Natural killer cell (primary cell): ENCODE measurements around the gene CXCR3. TPM values are rescaled to one million over a fixed set of nuclear protein-coding genes. Genes with fewer than 3 reads are reported as not detected.
"Not testable (repeated sequence)": the region's sequence is repeated elsewhere in the genome, so short reads cannot be mapped to it uniquely, and the experiment has no call there.

Source experiments
- ATAC-seq, 3 donors: fragments of 150-1000 bp in 2 of 3; fragments of 200-7000 bp in 1 of 3; cut with Tn5 transposase; 1 replicate in 1 of 3; 2 replicates in 2 of 3; pipeline ENCODE4 v1.10.0; 2021; ENCODE audit warnings: mild to moderate bottlenecking in 2 of 3, moderate library complexity in 2 of 3
- DNase-seq, 2 donors: peaks; one replicate each; pipeline versions ENCODE4 v3.0.0 to v3.0.0-alpha.2; 2013 to 2021; ENCODE audit warnings: mixed read lengths in 1 of 2
- H3K27ac ChIP-seq: one replicate; pipeline ENCODE4 v1.5.1; 2013; ENCODE audit warnings: mild to moderate bottlenecking, low read length
- H3K27me3 ChIP-seq: one replicate; pipeline ENCODE4 v1.6.1; 2013; ENCODE audit warnings: low read length; ENCODE audit not compliant: control insufficient read depth, insufficient read depth
- H3K36me3 ChIP-seq: one replicate; pipeline ENCODE4 v1.6.1; 2013; ENCODE audit warnings: low read length; ENCODE audit not compliant: control insufficient read depth, insufficient read depth
- H3K4me1 ChIP-seq: one replicate; pipeline ENCODE4 v1.6.1; 2013; ENCODE audit warnings: low read length; ENCODE audit not compliant: control insufficient read depth, insufficient read depth
- H3K4me3 ChIP-seq: one replicate; pipeline ENCODE4 v1.5.1; 2013; ENCODE audit warnings: low read length
- H3K9me3 ChIP-seq: one replicate; pipeline ENCODE4 v1.6.1; 2013; ENCODE audit warnings: low read length; ENCODE audit not compliant: control insufficient read depth, insufficient read depth
- H3K27ac Mint-ChIP-seq, 2 donors: one replicate each; pipeline ENCODE4 v1.8.0; 2022; ENCODE audit warnings: mild to moderate bottlenecking in 2 of 2, mixed read lengths in 2 of 2, moderate library complexity in 1 of 2
- H3K27me3 Mint-ChIP-seq, 2 donors: one replicate each; pipeline ENCODE4 v1.8.0; 2022; ENCODE audit warnings: low read depth in 2 of 2, mixed read lengths in 2 of 2
- H3K36me3 Mint-ChIP-seq: one replicate; pipeline ENCODE4 v1.8.0; 2022; ENCODE audit warnings: mixed read lengths
- H3K4me1 Mint-ChIP-seq, 2 donors: one replicate each; pipeline ENCODE4 v1.8.0; 2022; ENCODE audit warnings: mixed read lengths in 2 of 2
- H3K4me3 Mint-ChIP-seq: one replicate; pipeline ENCODE4 v1.8.0; 2022; ENCODE audit warnings: mild to moderate bottlenecking, moderate library complexity, mixed read lengths
- H3K9me3 Mint-ChIP-seq, 2 donors: one replicate each; pipeline ENCODE4 v1.8.0; 2022; ENCODE audit warnings: mixed read lengths in 2 of 2
- WGBS: methylation state at CpG from one replicate; pipeline ENCODE4 v1.1.7; 2013; ENCODE audit warnings: missing lambda C conversion rate; ENCODE audit not compliant: insufficient coverage; 5-methylcytosine and 5-hydroxymethylcytosine counted together
- intact Hi-C: fragments of 100-400 bp; cut with micrococcal nuclease; formaldehyde crosslinking; loops from one replicate; pipeline ENCODE4 v1.14.2; 2022
- total RNA-seq, 4 donors: library from RNA; stranded (reverse); fragments of 120-200 nt in 1 of 4; gene quantifications; one replicate each; pipeline versions ENCODE4 v1.2.3 to v1.2.4, GENCODE V29; 2013 to 2022
- TF ChIP-seq, protein P1 (sequence below): fragments of 200-600 bp; IDR thresholded peaks from one replicate; pipeline ENCODE4 v1.8.0; 2022; ENCODE audit warnings: antibody characterized with exemption

The CXCR3 gene
- total RNA-seq, 3 donors from 2014 or later (not counting 1 experiment from before 2014, with no cell fraction given), result 8.7 to 15.9 (median 13.7) TPM

GRCh38 chrX:71665747-71666146 lies 47.4 kb upstream of the CXCR3 start:
- ATAC-seq, result no peak

DNA sequence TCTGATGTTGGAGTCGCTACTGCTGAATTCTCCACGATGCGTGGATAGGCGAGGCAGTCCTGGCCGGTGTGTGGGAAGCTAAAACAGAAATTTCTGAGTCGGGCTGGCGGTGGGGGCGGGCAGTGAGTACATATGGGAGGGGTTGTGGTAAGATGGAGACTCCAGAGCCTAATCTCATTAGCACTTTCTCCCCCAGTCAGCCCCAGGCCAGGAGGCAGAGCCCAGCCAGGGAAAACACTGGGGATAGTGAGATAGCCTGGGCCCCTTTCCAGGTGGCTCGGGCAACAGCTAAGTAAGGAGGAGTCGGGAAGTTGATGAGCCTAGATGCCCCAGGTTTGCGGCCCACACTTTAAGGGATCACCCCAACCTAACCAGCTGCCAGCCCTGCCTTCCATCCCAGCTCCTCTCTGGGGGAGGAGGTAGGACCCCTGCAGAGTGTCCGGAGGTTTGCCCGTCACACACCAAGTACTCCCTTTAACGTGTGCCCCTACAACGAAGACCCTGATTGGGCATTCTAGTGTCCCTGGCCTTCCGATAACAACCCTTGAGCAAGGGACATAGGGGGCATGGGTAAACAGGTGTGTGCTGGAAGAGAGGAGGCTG lies 46.7 kb upstream of the CXCR3 start:
- intact Hi-C loops, result no loop called here
- Mint-ChIP-seq H3K27ac (no peak overlapping the region), H3K4me3 (no peak overlapping the region), H3K4me1 (peaks cover 20 to 24% of the 10 kb centered on the region in 2 donors), H3K27me3 (no peaks in the 10 kb centered on the region), H3K36me3 (no peaks in the 10 kb centered on the region), H3K9me3 (no peaks in the 10 kb centered on the region)
- DNase-seq (no peak), ATAC-seq (no peak)
- TF ChIP-seq, protein P1, sequence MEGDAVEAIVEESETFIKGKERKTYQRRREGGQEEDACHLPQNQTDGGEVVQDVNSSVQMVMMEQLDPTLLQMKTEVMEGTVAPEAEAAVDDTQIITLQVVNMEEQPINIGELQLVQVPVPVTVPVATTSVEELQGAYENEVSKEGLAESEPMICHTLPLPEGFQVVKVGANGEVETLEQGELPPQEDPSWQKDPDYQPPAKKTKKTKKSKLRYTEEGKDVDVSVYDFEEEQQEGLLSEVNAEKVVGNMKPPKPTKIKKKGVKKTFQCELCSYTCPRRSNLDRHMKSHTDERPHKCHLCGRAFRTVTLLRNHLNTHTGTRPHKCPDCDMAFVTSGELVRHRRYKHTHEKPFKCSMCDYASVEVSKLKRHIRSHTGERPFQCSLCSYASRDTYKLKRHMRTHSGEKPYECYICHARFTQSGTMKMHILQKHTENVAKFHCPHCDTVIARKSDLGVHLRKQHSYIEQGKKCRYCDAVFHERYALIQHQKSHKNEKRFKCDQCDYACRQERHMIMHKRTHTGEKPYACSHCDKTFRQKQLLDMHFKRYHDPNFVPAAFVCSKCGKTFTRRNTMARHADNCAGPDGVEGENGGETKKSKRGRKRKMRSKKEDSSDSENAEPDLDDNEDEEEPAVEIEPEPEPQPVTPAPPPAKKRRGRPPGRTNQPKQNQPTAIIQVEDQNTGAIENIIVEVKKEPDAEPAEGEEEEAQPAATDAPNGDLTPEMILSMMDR, result no peak
- Histone ChIP-seq H3K4me3 (no peak overlapping the region), H3K27me3 (no peaks in the 10 kb centered on the region), H3K36me3 (no peaks in the 10 kb centered on the region), H3K27ac (no peak overlapping the region), H3K9me3 (no peaks in the 10 kb centered on the region), H3K4me1 (peaks cover 30% of the 10 kb centered on the region)
- WGBS, result 98% methylated on average over 11 of the region's 16 CpGs

More at GRCh38 chrX:71665747-71666146, 47.4 kb upstream of the CXCR3 start:
- TF ChIP-seq, protein P1, result no peak
- no peaks in the 10 kb centered on the region for H3K9me3 ChIP-seq
- H3K4me1 ChIP-seq, result peaks cover 34% of the 10 kb centered on the region
- H3K27ac Mint-ChIP-seq, result no peak overlapping the region
- H3K27me3 ChIP-seq, result no peaks in the 10 kb centered on the region
- no peak overlapping the region for H3K4me3 Mint-ChIP-seq
- WGBS, result 66% methylated on average over 10 of the region's 10 CpGs
- no peak for DNase-seq
- no peak overlapping the region for H3K27ac ChIP-seq
- no peaks in the 10 kb centered on the region for H3K27me3 Mint-ChIP-seq
- no peaks in the 10 kb centered on the region for H3K9me3 Mint-ChIP-seq
- no peaks in the 10 kb centered on the region for H3K36me3 Mint-ChIP-seq
- intact Hi-C loops, result no loop called here
- H3K36me3 ChIP-seq, result no peaks in the 10 kb centered on the region
- peaks cover 18 to 23% of the 10 kb centered on the region in 2 donors for H3K4me1 Mint-ChIP-seq
- H3K4me3 ChIP-seq, result no peak overlapping the region

DNA sequence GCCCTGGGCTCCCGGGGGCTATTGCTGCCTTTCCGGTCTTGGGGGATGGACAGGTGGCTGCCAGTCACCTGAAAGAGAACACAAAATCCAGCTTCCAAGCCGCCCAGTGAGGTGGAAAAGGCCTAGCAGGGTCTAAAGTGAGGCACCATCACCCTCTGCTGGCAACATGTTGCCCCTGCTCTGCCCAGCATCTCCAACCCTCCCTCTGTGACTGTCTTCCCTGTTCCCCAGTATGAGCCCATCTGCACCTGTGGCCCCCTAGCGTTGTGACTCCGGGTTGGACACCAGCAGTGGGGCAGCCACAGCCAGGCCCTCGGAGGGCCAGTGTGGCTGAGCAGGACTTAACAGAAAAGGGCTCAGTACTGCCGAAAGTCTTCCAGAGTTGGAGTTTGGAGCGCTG lies 45.9 kb upstream of the CXCR3 start:
- H3K9me3 ChIP-seq, H3K4me3 Mint-ChIP-seq, H3K27ac Mint-ChIP-seq, H3K36me3 Mint-ChIP-seq, H3K9me3 Mint-ChIP-seq, H3K27me3 Mint-ChIP-seq, intact Hi-C loops, H3K27ac ChIP-seq, H3K36me3 ChIP-seq, H3K27me3 ChIP-seq, H3K4me3 ChIP-seq: not testable (repeated sequence)
- peaks cover 20 to 24% of the 10 kb centered on the region in 2 donors for H3K4me1 Mint-ChIP-seq
- peak in 1 of 3 donors; percentile 31 for ATAC-seq
- WGBS, result 74% methylated on average over 8 of the region's 8 CpGs
- peak in 1 of 2 donors; percentile 9 for DNase-seq
- peaks cover 30% of the 10 kb centered on the region for H3K4me1 ChIP-seq

GRCh38 chrX:71663238-71663637 lies 44.9 kb upstream of the CXCR3 start:
- H3K4me3 Mint-ChIP-seq, H3K9me3 ChIP-seq, H3K36me3 Mint-ChIP-seq, H3K27me3 Mint-ChIP-seq, intact Hi-C loops, H3K27me3 ChIP-seq, H3K9me3 Mint-ChIP-seq, H3K4me3 ChIP-seq, H3K27ac ChIP-seq, H3K36me3 ChIP-seq: not testable (repeated sequence)
- Mint-ChIP-seq H3K4me1 (peaks cover 20 to 24% of the 10 kb centered on the region in 2 donors), H3K27ac (peak overlapping the region; percentile 63 to 83)
- ATAC-seq (peak in 2 of 3 donors; percentile 10 to 38), DNase-seq (peak in 1 of 2 donors; percentile 65)
- H3K4me1 ChIP-seq, result peaks cover 30% of the 10 kb centered on the region
- WGBS, result 56% methylated on average over 5 of the region's 8 CpGs

GRCh38 chrX:71662654-71663053 lies 44.3 kb upstream of the CXCR3 start:
- ATAC-seq (peak in 2 of 3 donors; percentile 41 to 57), DNase-seq (peak in 1 of 2 donors; percentile 38)
- H3K4me3 ChIP-seq, intact Hi-C loops, H3K27me3 Mint-ChIP-seq, H3K36me3 Mint-ChIP-seq, H3K9me3 ChIP-seq, H3K9me3 Mint-ChIP-seq, H3K36me3 ChIP-seq, H3K27me3 ChIP-seq: not testable (repeated sequence)
- 5% methylated on average over 8 of the region's 11 CpGs for WGBS
- H3K4me1 ChIP-seq, result peaks cover 30% of the 10 kb centered on the region
- Mint-ChIP-seq H3K4me1 (peaks cover 20 to 24% of the 10 kb centered on the region in 2 donors), H3K4me3 (peak overlapping the region; percentile 64), H3K27ac (peak overlapping the region; percentile 63 to 83)
- H3K27ac ChIP-seq, result peak overlapping the region; percentile 19
